A673 (cell line): ENCODE results near the gene ABHD11.

ENCODE experiments used
- EZH2 ChIP-seq: fragments of 200-600 bp; sonication (generic); IDR thresholded peaks from 2 replicates; pipeline ENCODE4 v1.6.1; 2017; ENCODE audit warnings: borderline replicate concordance, low read depth, mild to moderate bottlenecking, mixed read lengths, antibody characterized with exemption, low read length; ENCODE audit not compliant: poor library complexity, severe bottlenecking
- TF ChIP-seq, protein P1 (sequence below): fragments of 300-800, 200-600 bp; sonication (generic); conservative IDR thresholded peaks from 2 replicates; pipeline ENCODE4 v1.5.1; 2017; ENCODE audit warnings: low read depth, mild to moderate bottlenecking, antibody characterized with exemption, low read length, moderate library complexity, mixed read lengths

DNA sequence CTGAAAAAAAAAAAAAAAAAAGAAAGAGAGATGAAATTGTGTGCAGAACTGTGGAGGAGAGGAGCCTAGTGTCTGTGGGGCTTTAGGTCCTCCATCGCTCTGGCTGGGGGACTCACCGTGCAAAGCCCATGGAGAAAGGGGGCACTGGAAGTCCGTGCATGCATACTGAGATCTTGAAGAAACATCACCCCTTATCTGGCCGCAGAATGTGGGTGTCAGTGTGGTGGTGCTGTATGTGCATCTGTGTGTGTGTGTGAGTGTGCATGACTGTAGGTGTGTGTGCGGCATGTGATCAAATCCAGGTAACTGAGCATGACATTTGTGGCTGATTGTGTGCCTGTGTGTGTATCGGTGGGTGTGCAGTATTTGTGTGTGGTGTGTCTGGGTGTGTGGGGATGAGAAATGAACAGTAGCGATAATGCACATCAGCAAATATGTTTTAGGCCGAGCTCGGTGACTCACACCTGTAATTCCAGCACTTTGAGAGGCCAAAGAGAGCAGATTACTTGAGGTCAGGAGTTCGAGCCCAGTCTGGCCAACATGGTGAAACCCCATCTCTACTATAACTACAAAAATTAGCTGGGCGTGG is 40.3 kb upstream of the ABHD11 start:
- TF ChIP-seq, protein P1, sequence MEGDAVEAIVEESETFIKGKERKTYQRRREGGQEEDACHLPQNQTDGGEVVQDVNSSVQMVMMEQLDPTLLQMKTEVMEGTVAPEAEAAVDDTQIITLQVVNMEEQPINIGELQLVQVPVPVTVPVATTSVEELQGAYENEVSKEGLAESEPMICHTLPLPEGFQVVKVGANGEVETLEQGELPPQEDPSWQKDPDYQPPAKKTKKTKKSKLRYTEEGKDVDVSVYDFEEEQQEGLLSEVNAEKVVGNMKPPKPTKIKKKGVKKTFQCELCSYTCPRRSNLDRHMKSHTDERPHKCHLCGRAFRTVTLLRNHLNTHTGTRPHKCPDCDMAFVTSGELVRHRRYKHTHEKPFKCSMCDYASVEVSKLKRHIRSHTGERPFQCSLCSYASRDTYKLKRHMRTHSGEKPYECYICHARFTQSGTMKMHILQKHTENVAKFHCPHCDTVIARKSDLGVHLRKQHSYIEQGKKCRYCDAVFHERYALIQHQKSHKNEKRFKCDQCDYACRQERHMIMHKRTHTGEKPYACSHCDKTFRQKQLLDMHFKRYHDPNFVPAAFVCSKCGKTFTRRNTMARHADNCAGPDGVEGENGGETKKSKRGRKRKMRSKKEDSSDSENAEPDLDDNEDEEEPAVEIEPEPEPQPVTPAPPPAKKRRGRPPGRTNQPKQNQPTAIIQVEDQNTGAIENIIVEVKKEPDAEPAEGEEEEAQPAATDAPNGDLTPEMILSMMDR, result no peak
- TF ChIP-seq EZH2, result no peak
